Renal cortex interstitium (tissue), 15 donors: ENCODE measurements around the gene TNFSF8. TPM values are rescaled to one million over a fixed set of nuclear protein-coding genes. Genes with fewer than 3 reads are reported as not detected.

Source experiments
- DNase-seq, 11 donors: peaks; one replicate each; pipeline ENCODE4 v3.0.0-alpha.2; 2013; ENCODE audit warnings: low read depth in 9 of 11, low spot score in 4 of 11; ENCODE audit errors: extremely low read depth in 1 of 11
- long read RNA-seq, 16 experiments: transcript quantifications; one replicate each; lab custom pipeline, GENCODE V29; 2026
- polyA plus RNA-seq, 3 donors: library from polyadenylated mRNA; unstranded; fragments of 120-200 nt; gene quantifications; one replicate each; pipeline ENCODE4 v1.2.1, GENCODE V29; 2013; ENCODE audit not compliant: insufficient read length in 3 of 3

TNFSF8 gene, protein sequence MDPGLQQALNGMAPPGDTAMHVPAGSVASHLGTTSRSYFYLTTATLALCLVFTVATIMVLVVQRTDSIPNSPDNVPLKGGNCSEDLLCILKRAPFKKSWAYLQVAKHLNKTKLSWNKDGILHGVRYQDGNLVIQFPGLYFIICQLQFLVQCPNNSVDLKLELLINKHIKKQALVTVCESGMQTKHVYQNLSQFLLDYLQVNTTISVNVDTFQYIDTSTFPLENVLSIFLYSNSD
- under 1 TPM; 0.46 to 0.51 (median 0.47) TPM for polyA plus RNA-seq
- long read RNA-seq, donor 1 = 0 reads
- long read RNA-seq, donor 2 = 0 reads
- long read RNA-seq, donor 3 = 0 reads
- long read RNA-seq, donor 4 = 0 reads
- long read RNA-seq, donor 5 = 0 reads
- long read RNA-seq, donor 6 = 0 reads
- long read RNA-seq, donor 7 = 0 reads
- long read RNA-seq, donor 8 = 0 reads
- long read RNA-seq, donor 9 = 0 reads
- long read RNA-seq, donor 10 = 0 reads
- long read RNA-seq, donor 11 = 0 reads
- long read RNA-seq, donor 12 = 0 reads
- long read RNA-seq, donor 13 = 0 reads
- long read RNA-seq, donor 14, partial matches to known transcripts = 0 of 1 reads
- long read RNA-seq, donor 14, other reads (novel, unspliced or antisense) = 0 of 1 reads
- long read RNA-seq, donor 15 = 0 reads
- long read RNA-seq, donor 16, partial matches to known transcripts = 0 of 1 reads
- long read RNA-seq, donor 16, other reads (novel, unspliced or antisense) = 0 of 1 reads

DNA sequence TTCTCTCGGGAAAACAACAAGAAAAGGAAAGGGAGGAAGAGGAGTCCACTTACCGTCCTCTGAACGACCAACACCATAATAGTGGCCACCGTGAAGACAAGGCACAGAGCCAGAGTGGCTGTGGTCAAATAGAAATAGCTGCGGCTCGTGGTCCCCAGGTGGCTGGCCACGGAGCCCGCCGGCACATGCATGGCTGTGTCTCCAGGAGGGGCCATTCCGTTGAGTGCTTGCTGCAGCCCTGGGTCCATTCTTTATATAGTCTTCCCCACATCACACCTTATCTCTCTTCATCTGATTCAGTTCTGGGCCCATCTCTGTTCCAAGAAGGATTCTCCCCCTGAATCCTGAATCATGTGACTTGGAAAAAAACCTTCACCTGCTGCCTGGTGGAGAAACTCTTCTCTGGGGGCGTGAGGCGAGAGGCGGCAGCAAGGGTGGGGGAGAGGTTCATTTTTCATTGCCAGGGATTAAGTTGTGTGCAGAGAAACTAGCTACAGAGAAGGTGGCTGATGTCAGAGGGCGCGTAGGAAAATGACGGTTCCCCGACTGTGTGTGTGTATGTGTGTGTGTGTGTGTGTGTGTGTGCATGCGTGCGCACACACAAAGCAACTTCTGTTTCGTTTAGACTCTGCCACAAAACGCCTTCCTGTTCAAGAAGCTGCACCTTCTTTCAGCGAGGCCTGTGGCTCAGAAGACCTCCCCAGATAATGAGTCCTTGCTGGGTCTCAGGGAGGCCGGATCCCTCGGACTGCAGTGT, at the start of gene TNFSF8:
TSS of gene TNFSF8 (minus strand) at position 536 of the 757 bp plus-strand sequence. CDS start at position 248, 288 bp downstream.
- DNase-seq = no peak

DNA sequence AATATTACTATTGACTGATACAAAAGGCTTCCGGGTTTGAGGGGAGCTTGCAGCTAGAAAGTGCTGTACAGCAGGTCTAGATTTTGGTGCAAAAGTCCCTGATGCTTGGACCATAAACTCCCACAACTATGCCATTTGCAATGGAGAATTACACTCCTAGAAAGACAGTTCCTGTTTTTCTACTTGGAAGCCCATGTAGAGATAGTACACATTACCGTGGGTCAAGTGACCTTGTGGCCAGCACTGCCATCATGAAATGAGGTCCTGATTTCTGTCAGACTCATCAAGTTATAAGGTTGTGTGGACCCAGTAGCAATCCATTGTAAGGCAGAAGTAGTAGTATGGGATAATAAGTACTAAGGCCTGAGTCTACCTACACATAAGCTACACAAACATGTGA, 42.8 kb upstream of the TNFSF8 start:
- DNase-seq = no peak

DNA sequence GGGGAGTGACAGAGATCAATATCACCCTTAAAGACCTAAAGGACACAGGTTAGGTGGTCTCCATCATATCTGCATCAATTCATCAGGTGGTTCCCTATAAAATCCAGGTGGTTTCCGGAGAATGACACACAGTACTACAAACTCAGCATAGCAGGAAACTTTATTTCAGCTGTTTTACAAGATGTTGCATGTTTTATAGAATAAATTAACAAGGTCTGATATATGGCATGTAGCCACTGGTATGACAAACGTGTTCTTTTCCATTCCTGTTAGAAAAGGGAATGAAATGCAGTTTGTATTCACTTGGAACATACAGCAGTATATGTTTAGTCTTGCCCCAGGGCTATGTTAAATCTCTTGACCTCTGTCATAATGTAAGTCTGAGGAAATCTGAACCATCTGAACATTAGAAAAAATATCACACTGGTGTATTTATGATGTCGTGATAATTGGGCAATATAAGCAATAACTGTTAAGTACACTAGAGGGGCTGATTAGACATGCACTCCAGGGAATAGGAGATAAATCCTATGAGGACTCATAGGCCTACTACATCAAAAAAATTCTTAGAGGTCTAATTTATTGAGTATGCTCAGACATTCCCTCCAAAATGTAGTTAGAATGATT, 42.2 kb upstream of the TNFSF8 start:
- no peak for DNase-seq

DNA sequence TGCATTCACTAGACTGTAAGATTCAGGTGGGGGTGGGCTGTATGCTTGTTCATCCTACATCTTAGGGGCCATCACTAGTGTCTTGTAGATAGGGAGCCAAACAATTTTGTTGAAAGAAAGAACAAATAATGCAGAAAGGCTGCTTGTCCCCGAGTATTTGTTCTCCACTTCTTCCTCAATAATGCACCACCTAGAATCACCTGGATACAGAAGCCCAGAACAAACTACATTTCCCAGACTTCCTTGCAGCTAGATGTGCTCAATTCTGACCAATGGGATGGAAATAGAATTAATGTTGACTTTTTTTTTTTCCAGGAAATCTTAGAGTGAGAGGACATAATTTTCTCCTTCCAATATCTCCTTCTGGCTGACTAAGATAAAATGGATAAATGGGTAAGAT, 38.9 kb upstream of the TNFSF8 start:
- DNase-seq = no peak

DNA sequence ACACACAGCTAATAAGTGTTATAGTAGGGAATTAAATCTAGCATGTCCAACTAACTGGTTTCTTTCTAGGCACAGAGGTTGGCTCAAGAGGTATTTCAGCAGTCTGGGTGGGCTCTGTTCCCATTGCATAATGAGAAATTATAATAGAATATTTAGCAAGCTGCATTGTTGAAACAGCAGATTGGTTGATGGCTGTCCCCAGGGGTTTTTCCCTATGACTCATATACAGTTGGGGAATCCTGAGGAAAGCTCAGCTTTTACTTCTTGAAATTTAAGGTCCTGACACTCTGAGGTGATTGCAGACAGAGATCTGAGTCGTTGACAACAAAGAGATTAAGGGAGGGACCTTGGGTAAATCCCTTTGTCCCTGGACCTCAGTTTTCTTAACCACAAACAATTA, 38.3 kb upstream of the TNFSF8 start:
- DNase-seq = no peak

DNA sequence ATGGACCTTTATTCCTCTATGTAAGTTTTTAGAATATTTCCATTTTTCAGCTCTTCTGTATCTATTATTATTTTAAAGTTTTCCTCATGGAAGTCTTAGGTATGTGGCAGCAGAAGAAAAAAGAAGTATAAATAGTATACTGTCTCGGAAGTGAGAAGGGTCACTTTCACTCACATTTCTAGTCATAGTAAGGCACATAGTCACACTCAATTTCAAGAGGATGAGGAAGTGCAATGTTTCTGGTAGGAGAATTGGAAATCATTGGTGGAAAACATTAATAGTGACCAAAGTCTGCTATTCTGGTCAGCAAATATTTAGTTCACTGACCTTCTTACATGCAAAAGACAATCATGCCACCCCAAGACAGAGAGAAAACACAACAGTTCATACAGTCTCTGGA, 35.2 kb upstream of the TNFSF8 start:
- DNase-seq = no peak

DNA sequence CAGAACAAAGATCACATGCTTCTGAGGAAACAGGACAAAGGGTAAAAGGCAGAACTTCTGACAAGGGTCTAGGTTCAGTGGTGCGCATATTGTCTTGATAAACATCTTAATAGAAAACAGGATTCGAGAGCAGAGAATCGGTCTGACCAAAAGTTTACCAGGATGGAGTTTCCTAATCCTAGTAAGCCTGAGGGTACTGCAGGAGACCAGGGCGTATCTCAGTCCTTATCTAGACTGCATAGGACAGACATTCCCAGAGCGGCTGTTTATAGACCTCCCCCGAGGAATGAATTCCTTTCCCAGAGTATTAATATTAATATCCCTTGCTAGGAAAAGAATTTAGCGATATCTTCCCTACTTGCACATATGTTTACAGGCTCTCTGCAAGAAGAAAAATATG, 32.4 kb upstream of the TNFSF8 start:
- DNase-seq = no peak

DNA sequence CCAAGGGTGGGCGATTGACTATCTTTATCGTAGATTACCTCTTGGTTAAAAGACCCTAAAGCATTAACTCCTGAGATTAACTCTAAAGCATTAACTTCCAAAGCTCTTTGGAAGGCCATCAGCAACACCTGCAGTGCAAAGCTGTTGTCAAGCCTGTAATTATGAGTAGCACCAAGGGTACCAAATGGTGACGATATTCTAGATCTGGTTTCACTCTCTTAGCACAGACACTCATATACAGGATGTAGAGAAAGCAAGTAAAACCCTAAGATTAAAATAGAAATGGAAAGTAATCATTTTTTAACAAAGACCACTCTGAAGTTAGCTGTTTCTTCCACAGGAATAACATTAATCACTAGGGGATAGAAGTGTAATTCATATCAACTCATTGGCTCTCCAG, 29.9 kb upstream of the TNFSF8 start:
- DNase-seq = no peak

DNA sequence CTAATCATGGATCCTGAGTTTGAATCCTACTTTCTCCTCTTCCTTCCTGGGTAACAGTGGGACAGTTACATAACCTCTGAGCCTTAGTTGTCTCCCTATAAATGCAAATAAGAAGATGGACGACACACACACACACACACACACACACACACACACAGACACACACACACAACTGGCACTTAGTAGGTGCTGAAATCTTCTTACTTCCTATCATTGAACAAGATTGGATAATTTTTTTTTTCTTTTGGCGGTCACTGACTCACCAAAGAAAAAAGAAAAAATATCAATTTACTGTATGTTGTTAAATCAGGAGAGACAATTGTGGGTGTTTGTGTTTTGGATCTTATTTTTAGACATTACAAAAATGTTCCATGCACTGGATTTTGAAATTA, 28.4 kb upstream of the TNFSF8 start:
- DNase-seq = no peak

DNA sequence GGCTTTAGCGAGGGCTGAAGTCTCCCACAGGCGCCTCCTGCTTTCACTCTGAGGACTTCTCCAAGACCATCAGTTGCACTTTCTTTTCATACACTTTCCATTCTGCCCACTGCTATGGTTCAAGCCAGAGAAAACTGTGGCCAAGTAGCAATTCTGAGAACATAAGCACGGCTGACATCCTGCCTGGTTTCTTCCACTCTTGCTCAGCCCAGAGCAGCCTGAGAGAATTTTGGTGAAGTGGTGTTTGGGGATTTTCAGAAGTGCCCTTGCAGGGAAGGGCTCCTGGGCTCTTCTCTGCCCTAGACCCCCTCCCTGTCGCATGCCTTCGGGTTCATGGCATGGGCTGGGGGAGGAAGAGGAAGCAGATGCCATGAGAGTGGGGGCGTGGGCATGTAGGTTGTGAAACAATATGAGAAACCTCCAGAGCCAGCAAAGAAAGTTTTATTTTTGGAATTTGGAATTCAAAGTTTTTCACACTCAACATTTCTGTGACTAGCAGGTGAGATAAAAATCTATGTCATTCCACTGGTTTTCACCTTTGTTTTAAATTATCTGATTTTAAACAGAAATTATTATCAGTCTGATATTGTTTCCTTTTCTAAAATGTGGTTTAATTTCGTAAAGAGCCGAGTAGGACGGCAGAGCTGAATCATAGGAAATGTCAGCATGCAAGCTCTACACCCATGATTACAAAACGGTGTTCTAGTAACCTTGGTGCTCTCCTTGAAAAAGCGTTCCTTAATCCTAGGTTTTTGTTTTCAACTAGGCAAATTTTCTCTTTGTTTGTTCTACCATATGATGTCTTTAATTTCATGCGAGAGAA, 27.8 kb upstream of the TNFSF8 start:
- no peak for DNase-seq

DNA sequence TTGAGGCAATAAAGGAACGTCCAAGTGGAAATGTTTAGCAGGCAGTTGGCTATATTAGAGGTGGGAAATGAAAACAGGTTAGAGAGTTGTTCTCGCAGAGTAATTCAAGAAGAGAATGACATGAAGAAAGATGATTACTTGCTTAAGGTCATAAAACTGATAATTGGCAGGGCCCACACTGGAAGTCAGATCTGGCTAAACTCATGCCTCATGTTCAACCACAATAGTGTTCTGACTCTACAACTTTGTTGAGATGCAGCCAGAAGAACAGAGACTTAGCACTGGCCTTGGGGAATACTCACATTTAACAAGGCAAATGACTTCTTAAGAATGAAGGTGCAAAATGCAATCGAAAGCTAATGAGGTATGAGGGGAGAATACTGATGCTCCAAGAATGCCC, 27.2 kb upstream of the TNFSF8 start:
- DNase-seq = no peak

DNA sequence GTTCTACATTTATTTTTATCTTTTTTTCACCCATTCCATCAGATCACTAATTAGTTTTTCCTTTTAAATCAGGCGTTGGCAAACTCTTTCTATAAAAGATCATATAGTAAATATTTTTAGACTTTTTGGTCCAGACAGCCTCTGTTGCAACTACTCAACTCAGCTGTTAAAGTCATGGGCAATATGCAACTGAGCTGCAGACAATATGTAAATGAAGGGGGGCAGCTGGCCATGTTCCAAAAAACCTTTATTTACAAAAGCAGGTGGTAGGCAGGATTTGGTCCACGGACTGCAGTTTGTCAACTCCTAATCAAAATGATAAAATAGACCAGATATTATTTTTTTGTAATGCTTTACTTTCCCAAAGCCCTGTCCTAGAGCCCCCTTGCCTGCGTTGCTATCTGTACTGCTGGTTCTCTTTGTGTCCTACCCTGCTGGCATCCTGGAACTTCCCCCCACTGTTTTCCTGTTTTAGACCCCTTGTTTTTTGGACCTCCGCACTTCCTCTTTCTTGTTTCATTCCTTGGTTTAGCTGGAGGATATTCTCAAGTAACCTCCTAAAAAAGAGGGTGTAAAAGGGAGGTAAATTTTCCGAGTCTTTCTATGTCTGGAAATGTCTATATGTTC, 24.7 kb upstream of the TNFSF8 start:
- DNase-seq = no peak

DNA sequence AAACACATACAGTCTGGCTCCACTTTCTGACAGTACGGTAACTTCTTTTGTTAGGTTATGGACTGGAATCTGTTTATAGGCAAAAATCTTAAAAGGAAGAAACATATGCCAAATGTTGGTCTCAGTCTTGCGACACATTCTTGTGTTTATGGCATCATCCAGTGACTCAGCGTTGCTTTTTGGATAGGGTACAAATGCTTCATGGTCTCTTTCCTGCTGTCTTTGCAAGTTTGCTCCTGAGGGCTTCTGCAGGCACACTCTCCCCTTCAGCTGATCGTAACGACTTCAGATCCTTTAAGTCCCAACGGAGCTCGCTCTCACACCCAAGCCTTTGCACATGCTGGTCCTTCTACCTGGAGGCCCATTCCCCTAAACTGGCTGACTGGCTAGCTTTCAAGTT, 23.6 kb upstream of the TNFSF8 start:
- no peak for DNase-seq

DNA sequence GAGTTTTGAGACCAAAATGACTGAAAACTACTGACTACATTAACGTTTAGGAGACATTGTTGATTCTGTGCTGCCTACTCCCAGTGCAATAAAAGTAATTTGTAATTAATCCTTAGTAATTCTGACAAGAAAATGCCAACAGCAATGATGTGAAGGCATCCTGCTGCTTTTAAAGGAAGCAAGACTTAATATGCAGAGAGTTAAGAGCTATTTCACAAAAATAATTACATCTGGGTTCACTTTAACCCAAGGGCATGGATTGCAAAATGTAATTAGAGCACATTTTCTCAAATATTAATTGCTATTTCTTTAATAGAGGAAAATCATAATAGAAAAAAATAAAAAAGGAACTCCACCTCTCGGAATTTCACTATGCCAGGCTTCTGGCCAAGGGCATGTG, 22.7 kb upstream of the TNFSF8 start:
- DNase-seq = no peak

DNA sequence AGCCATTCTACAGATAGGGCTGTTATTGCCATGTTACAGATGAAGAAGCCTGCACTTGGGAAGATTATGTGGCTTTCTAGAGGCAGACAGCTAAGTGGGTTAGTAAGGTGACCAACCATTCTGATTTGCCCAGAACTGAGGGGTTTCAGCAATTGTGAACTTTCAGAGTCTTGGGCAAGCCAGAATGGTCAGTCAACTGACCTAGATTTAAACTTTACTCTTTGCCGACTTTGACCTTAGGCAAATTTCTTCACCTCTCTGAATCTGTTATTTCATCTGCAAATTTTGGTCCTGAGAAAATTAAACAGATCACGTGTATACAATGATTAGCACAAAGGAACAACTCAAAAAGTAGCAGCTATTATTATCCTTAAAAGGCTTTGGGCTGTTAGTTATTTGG, 20.4 kb upstream of the TNFSF8 start:
- DNase-seq = no peak

DNA sequence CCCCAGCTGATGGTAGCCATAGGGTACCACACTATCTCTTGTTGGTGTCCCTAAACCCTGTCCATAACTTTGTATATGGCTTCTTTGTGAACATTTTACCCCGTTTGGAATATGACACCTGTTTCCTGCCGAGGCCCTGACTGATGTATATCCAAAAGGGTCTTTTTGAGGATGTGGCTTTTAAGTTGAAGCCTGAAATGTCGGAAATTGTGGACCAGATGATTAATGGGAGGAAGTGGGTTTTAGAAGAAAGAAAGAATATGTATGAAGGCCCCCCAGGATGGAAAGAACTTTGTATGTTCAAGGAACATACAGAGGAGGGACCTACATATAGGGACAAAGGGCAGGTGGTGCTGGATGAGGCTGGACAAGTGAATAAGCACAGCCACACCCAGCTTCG, 16.7 kb upstream of the TNFSF8 start:
- DNase-seq = no peak

DNA sequence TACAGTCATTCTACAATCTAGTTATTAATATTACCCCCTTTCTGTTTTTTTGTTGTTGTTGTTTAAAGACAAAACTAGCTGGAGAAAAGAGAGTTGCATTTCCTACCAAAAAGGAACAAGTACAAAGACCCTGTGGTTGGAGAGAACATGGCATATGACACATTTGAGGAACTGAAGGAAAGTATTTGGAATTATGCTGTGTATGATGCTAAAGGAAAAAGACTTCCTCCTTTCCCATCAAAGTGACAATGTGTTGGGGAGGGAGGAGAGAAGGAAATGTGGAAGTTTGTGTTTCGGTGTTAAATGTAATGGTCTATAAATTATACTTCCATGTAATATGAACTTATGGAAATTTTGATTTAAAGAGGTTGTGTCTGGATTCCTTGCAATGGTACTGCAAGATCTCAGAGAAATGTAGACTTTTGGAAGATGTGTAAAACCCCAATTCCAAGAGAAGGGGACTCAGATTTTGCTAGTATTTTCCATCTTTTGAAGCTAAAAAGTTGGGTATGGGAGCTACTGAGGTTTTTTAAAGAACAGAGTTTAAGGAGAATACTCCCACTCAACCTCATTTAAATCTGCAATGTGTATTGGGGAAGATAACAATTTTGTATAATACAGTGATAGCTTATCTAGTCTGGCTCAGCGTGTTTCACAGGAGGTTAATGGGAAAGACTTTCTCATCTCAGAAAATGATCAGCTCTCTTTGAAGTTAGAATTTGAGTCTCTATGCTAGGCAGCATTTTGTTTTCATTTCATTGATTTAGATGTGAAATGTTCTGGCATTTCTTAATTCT, 15.4 kb upstream of the TNFSF8 start:
- no peak for DNase-seq

DNA sequence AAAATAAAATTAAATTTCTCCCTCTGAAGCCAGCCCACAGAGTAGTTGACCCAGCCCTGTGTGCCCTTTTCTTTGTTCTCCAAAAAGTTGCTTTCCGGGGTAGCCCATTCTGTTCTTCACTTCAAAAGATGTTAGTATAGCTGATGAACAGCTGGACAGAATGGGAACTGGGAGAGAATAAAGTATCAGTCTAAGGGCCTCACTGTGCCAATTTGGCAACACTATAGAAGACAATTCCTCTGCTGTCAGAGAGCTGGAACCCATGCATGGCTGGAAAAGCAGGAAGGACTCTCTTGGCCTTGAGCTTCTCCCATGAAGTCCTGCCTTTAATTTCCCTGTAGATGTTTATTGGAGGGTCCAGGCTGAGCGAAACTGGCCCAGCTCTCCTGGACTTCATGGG, 11.0 kb upstream of the TNFSF8 start:
- no peak for DNase-seq
